GM19099 (cell line): Measurements from ENCODE around the gene GDI2.

Source experiments
- POLR2A ChIP-seq: IDR thresholded peaks from 3 replicates; pipeline ENCODE4 v1.6.1; 2011; ENCODE audit warnings: low read depth; ENCODE audit not compliant: insufficient read length; ENCODE audit errors: extremely low read depth

Gene GDI2

DNA sequence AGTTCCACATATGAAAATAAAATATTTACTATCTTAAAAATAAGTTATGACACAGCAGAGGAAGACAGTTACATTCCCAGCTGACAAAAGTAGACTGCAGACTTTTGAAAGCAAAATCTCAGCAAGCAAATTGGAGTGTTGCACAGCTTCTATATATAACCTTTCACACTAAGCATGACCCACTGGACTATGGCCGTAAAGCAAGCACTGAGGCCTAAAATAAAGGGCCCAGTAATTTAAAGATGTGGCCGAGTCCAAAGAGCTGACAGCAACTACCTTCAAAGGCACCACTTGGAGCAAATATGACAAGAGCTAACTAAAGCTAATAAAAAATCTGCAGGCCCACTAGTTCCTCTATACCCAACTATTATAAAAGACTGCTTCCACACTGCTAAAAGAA lies 6.5 kb downstream of the GDI2 start:
- no peak for TF ChIP-seq POLR2A

GRCh38 chr10:5805711-5806110 lies 7.5 kb downstream of the GDI2 start:
- TF ChIP-seq POLR2A, result no peak

DNA sequence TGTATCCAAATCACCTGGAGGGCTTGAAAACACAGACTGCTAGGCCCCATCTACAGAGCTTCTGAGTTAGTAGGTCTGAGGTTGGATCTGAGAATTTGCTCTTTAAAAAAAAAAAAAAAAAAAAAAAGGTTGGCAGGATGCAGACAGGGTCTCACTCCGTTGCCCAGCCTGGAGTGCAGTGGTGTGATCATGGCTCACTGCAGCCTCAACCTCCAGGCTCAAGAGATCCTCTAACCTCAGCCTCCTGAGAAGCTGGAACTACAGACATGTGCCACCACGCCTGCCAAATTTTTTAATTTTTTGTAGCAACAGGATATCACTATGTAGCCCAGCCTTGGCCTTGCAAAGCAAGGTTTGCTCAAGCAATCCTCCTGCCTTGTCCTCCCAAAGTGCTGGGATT lies 8.0 kb downstream of the GDI2 start:
- TF ChIP-seq POLR2A, result no peak

GRCh38 chr10:5804386-5804785 lies 8.8 kb downstream of the GDI2 start:
- no peak for TF ChIP-seq POLR2A

DNA sequence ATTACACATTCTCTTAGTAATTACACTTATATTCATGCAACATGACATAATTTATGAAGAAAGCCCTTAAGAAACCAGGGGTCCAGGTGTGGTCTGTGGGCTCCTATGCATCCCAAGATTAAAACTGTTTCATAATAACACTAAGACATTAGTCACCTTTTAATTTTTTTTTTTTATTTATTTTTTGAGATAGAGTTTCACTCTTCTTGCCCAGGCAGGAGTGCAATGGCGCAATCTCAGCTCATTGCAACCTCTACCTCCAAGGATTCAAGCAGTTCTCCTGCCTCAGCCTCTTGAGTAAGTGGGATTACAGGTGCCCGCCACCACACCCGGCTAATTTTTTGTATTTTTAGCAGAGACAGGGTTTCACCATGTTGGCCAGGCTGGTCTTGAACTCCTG lies 12.5 kb downstream of the GDI2 start:
- TF ChIP-seq POLR2A, result no peak

GRCh38 chr10:5794236-5794635 lies 19.0 kb downstream of the GDI2 start:
- TF ChIP-seq POLR2A, result no peak

GRCh38 chr10:5789626-5790025 lies 23.6 kb downstream of the GDI2 start:
- no peak for TF ChIP-seq POLR2A

DNA sequence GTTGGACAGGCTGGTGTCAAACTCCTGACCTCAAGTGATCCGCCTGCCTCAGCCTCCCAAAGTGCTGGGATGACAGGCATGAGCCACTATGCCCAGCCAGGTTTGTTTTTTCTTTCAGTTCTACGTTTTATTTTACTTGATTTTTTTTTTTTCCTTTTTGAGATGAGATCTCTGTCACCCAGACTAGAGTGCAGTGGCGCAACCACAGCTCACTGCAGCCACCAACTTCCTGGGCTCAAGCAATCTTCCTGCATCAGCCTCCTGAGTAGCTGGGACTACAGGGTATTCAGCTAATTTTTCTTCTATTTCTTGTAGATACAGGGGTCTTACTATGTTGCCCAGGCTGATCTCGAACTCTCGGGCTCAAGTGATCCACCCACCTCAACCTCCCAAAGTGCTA lies 24.3 kb downstream of the GDI2 start:
- TF ChIP-seq POLR2A, result no peak

DNA sequence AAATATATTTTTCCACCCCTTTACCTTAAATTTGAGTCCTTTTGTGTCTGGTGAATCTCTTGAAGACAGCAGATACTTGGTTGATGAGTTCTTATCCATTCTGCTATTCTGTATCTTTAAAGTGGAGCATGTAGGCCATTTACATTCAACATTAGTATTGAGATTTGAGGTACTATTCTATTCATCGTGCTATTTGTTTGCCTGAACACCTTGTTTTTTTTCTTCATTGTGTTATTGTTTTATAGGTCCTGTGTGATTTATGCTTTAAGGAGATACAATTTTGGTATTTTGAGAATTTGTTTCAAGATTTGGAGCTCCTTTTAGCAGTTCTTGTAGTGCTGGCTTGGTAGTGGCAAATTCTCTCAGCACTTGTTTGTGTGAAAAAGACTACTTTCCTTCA lies 29.9 kb downstream of the GDI2 start:
- TF ChIP-seq POLR2A, result no peak

DNA sequence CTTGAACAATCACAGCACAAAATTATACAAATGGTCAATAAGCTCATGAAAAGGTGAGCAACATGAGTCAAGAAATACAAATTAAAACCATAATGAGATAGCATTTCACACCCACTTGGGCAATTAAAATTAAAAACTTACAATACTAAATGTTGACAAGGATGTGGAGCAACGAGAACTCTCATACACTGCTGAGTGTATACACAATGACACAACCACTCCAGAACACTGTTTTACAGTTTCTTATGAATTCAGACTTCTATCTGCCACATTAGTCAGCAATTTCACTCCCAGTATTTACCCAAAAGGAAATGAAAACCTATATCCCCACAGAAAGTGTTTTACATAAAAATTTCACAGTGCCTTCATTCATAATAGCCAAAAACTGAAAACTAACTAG lies 31.1 kb downstream of the GDI2 start:
- TF ChIP-seq POLR2A, result no peak

GRCh38 chr10:5779730-5780129 lies 33.5 kb downstream of the GDI2 start:
- TF ChIP-seq POLR2A, result no peak

- no peak for TF ChIP-seq POLR2A
Measured at GRCh38 chr10:5776881-5777197, 36.4 kb downstream of the GDI2 start.

- TF ChIP-seq POLR2A, result no peak
Measured at GRCh38 chr10:5776136-5776880, 36.9 kb downstream of the GDI2 start.

DNA sequence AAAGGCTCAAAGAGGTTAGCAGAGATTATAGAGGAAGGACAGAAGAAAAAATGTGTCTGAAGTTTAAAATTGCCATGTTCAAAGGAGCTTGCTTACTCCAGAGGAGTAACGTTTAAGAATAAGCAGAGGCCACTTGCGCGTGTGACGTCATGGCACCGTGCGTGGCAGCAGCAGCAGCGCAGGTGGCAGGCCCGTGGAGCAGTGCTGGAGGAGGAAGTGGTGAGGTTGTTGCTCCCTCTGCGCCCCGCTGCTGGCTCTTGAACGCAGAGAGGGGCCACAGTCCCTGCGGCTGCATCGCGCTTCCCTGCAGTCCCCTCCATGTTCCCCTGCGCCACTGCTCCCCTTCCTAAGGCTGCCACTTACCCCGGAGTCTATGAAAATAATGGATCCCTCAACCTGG lies 37.5 kb downstream of the GDI2 start:
- TF ChIP-seq POLR2A, result no peak

DNA sequence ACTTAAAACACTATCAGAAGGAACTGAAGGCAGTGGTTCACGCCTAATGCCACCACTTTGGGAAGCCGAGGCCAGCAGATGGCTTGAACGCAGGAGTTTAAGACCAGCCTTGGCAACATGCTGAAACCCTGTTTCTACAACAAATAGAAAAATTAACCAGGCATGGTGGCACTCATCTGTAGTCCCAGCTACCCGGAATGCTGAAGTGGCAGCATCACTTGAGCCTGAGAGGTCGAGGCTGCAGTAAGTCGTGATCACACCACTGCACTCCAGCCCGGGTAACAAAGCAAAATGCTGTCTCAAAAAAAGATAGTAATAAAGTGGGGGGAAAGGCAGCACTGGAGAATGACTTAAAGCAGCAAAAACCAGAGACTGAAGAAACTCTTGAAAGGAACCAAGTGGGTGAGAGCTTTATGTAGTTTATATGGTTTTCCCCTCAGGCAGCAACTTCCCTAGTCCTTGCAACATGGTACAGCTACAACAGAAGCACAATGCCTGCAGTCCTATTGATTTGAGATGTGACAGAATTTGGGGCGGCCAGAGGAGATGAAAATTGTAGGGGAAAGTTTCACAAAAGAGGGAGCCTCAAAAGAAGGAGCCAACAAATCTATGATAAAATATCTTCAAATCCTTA lies 38.1 kb downstream of the GDI2 start:
- no peak for TF ChIP-seq POLR2A

GRCh38 chr10:5766189-5766588 lies 47.0 kb downstream of the GDI2 start:
- no peak for TF ChIP-seq POLR2A

DNA sequence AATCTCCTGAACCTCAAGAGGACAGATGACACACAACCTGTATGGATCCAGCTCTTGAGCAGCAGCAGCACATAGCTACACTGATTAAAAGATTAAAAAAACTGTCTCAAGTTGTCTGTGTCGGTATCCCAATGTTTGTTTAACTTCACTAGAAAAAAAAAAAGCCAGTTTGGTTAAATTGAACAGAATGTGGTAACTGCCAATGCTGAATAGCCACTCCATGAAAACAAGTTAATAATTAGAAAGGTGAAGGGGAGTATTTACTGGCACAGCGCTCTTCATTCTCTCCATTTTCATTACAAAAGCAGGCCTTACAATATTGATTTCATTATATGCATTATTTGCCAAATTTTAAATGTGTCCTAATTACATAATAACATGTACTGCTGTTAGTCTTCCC lies 47.6 kb downstream of the GDI2 start:
- no peak for TF ChIP-seq POLR2A
